ENCODE results near the gene C3orf80.

- no peak for TF ChIP-seq HMGXB4 (CRISPR knock-in tag; IDR thresholded peaks at IDR 0.05)
- no peak for TF ChIP-seq AR (CRISPR knock-in tag; IDR thresholded peaks at IDR 0.05)
- no peak for TF ChIP-seq FOXP1 (CRISPR knock-in tag; IDR thresholded peaks at IDR 0.05; ENCODE audit: borderline replicate concordance)
- TF ChIP-seq NR2C2 (CRISPR knock-in tag; IDR thresholded peaks at IDR 0.05) = no peak
These were observed 30.1 kb upstream of the C3orf80 start for GRCh38 chr3:160195106-160195505.

All from WTC11 (cell line).